GM18498 (cell line): ENCODE data around the gene CTXND2.
"Not testable (repeated sequence)": the region's sequence is repeated elsewhere in the genome, so short reads cannot be mapped to it uniquely, and the experiment has no call there.

Experiments
- ATAC-seq: cut with Tn5 transposase; IDR thresholded peaks from one replicate; pipeline ENCODE4 v1.9.1; 2021; ENCODE audit warnings: mild to moderate bottlenecking, moderate library complexity; ENCODE audit not compliant: unreplicated experiment

Gene CTXND2

DNA sequence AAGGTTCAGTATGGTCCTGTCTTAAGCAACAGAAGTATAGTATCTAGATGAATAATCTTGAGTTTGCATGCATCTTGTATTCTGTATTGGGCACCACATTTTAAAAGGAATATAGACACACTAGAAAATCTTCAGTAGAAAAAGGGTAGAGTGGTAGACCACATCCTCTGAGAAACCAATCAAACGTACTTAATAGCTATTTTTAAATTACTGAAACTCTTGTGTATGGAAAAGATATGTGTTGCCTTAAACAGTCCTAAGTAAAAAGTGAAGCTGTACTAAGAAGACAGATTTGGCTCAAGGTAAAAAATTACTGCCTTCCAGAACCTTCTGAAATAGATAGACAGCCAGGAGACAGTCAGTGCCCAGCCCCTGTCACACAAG lies 3.1 kb downstream of the CTXND2 start:
- ATAC-seq = peak; percentile 69

DNA sequence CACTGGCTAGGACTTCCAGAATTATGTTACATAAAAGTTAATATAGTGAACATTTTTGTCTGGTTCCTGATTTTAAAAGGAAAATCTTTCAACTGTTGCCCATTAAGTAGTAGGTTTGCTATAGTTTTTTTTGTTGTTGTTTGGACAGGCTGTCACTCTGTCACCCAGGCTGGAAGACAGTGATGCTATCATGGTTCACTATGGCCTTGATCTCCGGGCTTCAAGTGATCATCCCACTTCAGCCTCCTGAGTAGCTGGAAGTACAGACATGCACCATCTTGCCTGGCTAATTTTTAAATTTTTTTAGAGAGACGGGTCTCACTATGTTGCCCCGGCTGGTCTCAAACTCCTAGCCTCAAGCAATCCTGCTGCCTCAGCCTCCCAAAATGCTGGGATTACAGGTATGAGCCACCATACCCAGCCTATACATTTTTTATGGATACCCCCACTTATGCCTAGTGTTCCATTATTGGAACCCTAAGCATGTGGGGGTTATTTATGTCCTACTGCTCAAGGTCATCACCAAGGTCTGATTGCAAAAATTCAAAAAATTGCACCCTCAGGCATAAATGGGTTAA lies 6.5 kb downstream of the CTXND2 start:
- ATAC-seq = no peak

DNA sequence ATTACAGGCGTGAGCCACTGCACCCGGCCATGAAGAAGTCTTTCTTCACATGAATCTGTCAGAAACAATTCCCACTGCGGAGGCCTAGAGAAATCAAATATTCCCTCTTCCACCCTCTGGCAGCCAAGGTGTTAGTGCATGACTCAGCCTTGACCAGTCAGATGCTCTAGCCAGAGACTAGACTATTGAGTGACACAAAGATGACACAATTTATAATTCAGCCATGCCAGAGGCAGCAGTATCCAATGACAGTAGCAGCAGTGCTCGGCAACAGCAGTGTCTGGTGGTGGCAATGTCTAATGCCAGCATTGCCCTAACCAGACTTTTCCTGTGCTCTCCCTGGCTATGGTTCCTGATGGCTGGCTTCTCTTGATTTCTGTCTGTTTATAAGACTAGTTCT lies 8.7 kb downstream of the CTXND2 start:
- ATAC-seq = no peak

DNA sequence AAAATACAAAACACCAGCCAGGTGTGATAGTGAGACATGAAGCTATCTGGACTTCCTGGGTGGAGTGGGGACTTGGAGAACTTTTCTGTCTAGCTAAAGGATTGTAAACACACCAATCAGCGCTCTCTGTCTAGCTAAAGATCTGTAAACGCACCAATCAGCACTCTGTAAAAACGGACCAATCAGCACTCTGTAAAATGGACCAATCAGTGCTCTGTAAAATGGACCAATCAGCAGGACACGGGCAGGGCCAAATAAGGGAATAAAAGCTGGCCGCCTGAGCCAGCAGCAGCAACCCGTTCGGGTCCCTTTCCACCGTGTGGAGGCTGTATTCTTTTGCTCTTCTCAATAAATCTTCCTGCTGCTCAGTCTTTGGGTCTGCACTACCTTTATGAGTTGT lies 12.9 kb downstream of the CTXND2 start:
- ATAC-seq = not testable (repeated sequence)

DNA sequence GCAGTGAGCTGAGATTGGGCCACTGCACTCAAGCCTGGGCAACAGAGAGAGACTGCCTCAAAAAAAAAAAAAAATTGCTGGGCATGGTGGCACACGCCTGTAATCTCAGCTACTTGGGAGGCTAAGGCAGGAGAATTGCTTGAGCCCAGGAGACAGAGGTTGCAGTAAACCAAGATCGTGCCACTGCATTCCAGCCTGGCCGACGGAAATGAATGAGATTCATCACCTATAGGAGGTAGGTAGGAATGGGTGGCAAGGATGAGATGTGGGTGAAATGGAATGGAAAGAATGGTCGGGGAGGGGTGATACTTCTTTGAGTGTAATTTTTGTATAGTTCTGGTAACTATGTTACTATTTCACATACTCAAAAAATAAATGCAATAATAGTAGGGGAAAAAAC lies 15.4 kb downstream of the CTXND2 start:
- no peak for ATAC-seq

DNA sequence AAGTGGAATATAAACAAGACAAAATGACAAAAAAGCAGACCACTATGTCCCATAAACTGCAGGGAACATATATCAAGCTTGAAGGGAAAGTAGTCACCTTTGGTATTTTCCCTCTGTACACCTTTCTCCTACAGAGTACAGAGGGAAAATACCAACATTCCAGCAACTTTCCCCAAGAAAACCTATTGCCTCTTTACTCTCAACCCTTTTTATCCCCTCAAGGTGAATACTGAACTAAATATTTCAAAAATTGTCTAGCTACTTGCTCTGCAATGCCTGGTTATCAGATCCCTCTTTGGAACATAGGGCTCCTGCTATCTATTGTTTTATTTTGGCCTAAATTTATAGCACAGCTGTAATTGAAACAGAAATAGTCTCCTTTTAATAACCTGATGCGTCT lies 15.8 kb downstream of the CTXND2 start:
- ATAC-seq = no peak

DNA sequence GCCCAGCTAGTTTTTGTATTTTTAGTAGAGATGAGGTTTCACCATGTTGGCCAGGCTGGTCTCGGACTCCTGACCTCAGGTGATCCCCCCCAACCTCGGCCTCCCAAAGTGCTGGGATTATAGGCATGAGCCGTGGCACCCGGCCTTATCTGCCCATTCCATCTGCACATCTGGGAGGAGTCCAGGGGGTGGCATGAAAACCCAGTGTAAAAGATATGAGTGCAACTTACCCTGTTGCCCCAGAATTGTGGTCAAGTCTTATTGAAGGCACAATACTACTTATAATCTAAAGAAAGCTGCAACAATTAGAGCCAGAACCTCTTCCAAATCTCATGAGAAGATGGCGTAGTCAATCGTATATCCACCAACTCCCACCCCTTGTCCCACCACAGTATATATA lies 18.4 kb downstream of the CTXND2 start:
- ATAC-seq = no peak

DNA sequence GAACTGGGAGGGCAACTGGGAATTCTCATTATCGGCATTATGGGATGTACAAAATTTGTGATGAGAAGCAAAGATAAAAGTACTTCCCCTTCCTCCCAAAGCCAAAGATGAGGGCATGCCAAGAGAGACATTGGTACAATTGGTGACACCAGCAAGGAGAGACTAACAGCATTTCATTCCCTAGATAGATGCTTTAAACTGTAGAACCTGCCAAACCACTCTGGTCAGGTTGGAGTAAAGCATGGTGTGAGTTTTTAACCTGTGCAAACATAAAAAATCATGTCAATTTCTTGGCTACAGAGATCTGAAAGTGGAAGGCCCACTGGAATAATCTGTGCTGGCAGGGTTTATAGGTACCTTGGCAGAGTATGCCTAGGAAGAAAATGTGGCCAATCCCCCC lies 19.4 kb downstream of the CTXND2 start:
- no peak for ATAC-seq

DNA sequence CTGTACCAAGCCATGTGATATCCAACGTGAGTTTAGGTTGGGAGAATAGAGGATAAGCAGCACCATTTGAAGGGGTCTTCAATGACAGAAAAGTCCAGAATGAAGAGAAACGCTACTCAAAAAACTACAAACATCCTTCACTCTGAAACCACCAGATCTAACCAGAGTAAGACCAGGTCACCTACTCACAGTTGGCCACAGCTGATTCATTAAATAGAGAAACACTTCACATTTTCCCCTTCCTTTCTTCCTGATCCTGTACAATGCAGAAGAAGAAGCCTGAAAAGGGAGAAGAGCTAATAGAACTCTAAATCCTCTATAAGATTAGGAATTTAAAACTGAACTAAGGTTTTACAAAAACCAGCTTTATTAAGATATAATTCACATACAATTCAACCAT lies 19.9 kb downstream of the CTXND2 start:
- ATAC-seq = no peak

DNA sequence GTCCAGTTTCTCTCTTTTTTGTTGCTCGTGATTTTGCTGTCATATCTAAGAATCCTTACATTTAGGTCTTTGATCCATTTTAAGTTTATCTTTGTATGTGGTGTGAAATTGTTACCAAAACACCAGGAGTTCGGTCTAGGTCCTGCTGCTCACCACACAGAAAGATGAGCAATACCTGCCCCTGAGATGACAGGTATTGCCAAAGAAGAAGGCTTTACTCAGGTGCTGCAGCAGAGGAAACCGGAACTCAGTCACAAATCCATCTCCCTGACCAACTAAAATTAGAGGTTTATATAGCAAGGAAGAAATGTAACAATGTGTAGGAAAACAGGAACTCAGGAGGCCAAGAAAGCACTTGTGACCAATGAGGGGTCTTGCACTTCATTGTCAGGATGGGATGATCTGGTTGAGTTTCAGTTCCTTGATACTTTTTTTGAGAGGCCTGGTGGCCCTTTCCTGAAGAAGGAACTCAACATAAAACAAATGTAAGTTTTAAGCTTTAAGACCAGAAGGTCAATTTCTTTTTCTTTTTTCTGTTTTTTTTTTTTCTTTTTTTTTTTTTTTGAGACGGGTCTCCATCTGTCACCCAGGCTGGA lies 22.7 kb downstream of the CTXND2 start:
- ATAC-seq = no peak

DNA sequence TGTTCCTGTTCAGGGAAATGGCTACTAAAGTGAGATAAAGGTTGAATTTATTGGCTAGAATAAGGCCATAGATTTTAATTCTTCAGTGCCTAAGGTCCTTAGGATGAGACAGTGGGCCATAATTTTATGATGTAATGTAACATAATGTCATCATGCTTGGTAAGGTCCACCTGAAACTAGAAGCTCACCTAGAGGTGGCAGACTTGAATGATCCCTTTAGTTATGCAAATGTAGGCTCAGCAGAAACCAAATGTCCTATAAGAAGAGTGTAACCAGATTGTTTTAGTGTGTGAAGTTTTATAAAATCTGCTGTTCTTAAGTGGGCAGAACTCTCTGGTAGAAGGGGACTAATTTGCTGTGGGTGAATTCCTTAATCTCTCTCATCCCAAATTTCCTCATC lies 25.7 kb downstream of the CTXND2 start:
- ATAC-seq = no peak

DNA sequence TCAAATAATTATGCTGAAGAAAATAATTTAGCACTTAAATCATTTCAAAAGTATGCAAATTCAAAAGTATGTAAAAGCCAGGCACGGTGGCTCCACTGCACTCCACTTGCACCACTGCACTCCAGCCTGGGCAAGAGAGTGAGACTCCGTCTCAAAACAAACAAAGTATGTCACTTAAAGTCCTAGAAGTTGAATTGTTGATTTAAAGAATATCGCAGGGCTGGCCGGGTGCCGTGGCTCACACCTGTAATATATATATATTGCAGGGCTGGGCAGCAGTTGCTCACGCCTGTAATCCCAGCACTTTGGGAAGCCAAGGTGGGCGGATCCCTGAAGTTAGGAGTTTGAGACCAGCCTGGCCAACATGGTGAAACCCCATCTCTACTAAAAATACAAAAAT lies 30.5 kb downstream of the CTXND2 start:
- ATAC-seq = no peak

DNA sequence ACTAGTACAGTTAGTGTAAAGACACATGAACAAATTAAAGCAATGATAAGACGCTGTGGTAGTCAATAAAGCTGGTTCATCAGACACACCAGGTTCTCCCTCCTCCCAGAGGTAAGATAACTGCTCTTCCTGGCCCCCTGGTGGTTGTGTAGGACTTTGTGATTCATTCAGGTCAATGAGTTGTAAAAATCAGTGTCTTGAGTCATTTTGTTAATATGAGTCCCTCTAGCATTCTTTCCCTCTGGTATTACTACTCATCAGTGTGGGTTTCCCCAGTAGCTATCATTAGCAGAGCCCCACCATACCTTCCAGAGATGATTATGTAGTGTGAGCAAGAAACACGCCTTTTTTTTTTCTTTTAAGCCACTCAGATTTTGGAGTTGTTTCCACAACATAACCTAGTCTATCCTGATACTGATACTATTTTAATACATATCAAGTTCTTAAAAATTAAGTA lies 35.6 kb downstream of the CTXND2 start:
- peak; percentile 38 for ATAC-seq

DNA sequence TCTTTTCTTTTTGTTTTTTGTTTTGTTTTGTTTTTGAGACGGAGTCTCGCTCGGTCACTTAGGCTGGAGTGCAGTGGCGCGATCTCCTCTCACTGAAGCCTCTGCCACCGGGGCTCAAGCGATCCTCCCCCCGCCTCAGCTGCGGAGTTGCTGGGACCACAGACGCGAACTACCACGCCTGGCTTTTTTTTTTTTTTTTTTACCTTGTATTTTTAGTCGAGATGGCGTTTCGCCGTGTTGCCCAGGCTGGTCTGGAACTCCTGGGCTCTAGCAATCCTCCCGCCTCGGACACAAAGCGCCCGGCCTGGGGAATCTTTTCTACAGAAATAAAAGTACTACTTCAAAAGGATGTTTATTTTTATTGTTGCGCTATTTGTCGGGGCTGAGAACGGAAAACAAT lies 38.1 kb downstream of the CTXND2 start:
- ATAC-seq = no peak

DNA sequence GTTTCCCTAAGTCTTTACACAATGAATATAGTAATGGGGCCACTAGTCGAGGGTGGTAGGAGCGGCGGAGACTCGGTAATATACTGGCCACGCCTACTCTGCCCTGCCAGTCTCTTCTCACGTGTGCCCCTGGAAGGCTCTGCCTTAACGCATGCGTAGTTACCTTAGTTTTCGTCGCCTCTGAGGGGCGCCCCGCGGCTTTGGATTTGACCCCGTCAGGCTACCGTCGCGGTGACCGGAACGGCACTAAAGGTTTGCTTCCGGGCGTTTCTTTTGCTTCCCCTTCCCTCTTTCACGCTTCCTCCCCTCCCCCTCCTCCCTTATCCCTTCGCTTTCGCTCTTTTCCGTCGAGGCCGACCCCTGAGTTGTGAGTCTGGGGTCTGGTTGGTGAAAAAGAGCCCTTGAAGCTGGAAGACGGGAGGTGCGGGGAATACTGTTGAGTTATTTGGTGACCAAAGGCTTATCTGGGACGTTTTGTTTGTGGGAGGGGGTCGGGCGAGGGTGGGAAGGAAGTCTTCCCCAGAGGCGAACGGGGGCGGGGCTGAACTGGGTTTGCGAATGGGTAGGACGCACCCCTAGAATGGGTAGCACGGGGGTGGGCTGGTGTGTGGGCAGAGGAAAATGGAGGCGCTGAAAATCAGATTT lies 39.3 kb downstream of the CTXND2 start, which contains the start of gene SETDB1:
Gene SETDB1, plus strand, starts transcription at position 267 of the 645 bp plus-strand sequence. CDS start 1,352 bp downstream, outside the sequence.
- ATAC-seq = peak; percentile 89

DNA sequence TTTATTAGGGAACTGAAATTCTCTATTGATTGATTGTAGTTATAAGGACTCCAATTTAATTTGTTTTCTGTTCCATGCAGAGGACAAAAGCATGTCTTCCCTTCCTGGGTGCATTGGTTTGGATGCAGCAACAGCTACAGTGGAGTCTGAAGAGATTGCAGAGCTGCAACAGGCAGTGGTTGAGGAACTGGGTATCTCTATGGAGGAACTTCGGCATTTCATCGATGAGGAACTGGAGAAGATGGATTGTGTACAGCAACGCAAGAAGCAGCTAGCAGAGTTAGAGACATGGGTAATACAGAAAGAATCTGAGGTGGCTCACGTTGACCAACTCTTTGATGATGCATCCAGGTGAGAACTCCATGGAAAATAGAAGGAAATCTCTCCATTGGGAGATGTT lies 40.7 kb downstream of the CTXND2 start:
- ATAC-seq = no peak

DNA sequence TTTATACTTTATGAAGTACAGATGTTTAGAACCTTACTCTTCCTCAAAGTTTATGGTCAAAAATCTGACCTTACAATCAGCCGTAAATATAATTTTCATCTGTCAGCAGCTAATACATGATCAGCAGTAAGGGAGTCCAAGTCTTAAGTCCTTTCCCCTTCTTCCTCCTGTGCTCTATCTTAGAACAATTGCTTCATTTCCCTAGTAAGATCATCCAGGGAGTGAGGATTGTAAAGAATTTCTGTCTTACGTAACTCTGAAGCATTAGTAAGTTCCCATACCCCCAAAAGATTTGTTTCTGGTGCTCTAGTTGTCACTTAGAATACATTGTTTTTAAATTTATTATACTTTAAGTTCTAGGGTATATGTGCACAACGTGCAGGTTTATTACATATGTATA lies 41.4 kb downstream of the CTXND2 start:
- no peak for ATAC-seq

DNA sequence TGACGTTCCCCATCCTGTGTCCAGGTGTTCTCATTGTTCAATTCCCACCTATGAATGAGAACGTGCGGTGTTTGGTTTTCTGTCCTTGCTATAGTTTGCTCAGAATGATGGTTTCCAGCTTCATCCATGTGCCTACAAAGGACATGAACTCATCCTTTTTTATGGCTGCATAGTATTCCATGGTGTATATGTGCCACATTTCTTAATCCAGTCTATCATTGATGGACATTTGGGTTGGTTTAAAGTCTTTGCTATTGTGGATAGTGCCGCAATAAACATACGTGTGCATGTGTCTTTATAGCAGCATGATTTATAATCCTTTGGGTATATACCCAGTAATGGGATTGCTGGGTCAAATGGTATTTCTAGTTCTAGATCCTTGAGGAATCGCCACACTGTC lies 41.8 kb downstream of the CTXND2 start:
- ATAC-seq = not testable (repeated sequence)

DNA sequence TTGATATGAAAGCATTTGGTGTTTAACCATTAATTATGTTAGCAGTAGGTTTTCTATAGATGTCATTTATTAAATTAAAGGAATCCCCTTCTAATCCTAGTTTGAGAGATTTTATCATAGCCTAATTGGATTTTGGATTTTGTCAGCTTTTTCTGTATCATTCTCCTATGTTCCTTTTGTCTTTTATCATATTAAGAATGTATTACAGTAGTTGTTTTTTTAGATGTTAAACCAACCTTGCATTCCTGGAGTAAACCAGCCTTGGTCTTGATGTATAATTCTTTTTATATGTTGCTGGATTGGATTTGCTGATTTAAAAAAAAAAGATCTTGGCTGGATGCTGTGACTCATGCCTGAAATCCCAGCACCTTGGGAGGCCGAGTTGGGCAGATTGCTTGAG lies 44.8 kb downstream of the CTXND2 start:
- ATAC-seq = no peak

DNA sequence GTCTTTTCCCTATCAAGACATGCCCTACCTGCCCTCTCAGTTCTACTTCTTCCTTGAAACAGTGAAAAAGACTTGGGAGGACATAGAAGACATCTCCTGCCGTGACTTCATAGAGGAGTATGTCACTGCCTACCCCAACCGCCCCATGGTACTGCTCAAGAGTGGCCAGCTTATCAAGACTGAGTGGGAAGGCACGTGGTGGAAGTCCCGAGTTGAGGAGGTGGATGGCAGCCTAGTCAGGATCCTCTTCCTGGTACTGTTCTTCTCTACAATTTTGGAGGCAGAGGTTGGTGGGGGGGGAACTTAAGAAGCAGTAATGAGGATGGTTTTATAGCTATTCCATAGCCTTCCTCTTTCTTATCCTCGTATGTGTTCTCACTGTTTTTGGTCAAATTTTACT lies 57.9 kb downstream of the CTXND2 start:
- no peak for ATAC-seq

DNA sequence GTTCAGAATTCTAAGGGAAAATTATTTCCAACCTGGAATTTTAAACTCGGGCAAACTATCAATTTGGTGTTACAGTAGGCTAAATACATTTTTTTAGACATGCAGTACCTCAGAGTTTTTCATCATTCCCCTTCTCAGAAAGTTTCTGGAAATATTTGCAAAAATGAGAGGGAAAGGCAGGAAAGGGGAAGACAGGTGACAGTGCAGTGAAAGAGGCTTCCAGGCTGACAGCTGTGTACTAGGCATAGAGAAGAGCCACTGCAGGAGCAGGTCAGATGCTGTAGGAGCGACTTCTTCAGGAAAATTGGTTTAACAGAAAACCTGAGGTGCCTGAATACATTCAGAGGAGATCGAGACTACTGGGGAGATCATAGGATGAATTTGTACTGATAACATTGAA lies 67.8 kb downstream of the CTXND2 start:
- ATAC-seq = no peak

DNA sequence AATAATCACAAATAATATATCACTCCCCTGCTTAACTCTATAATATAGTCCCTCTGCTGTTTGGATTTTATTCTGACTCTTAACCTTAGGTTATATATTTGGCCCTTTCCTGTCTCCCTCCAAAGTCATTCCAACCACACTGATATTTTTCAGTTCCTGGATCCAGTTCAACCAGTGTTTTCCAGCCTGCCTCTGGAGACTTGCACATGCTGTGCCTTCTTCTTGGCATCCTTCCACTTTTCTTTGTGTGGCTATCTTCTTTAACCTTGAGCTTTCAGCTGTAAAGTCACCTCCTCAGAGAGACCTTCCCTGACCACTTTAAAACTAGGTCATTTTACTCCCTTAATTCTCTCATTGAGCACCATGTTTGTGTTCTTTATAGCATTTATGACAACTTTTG lies 68.3 kb downstream of the CTXND2 start:
- no peak for ATAC-seq

DNA sequence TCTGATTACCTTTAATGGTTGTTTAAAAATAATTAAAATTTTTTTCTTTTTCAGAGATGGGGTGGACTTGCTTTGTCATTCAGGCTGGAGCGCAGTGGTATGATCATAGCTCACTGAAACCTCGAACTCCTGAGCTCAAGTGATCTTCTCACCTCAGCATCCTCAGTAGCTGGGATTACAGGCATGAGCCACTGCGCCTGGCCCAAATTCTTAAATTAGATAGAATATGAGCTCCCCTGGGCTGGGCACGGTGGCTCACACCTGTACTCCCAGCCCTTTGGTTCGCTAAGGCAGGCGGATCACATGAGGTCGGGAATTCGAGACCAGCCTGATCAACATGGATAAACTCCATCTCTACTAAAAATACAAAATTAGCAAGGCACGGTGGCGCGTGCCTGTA lies 70.7 kb downstream of the CTXND2 start:
- no peak for ATAC-seq
